HG02970 (cell line): ENCODE measurements around the gene SUPT16H.
"Not testable (repeated sequence)": the region's sequence is repeated elsewhere in the genome, so short reads cannot be mapped to it uniquely, and the experiment has no call there.

Experiments used
- ATAC-seq: cut with Tn5 transposase; IDR thresholded peaks from one replicate; pipeline ENCODE4 v1.9.1; 2021; ENCODE audit warnings: mild to moderate bottlenecking, moderate library complexity, moderate number of reproducible peaks; ENCODE audit not compliant: unreplicated experiment, low FRiP score

SUPT16H gene

GRCh38 chr14:21307637-21308036 lies 76.2 kb downstream of the SUPT16H start:
- ATAC-seq: no peak

GRCh38 chr14:21302836-21303140 lies 81.0 kb downstream of the SUPT16H start:
- not testable (repeated sequence) for ATAC-seq

- ATAC-seq: no peak
These were observed 81.6 kb downstream of the SUPT16H start for GRCh38 chr14:21302013-21302835.
